Right atrium auricular region (tissue), 2 donors: Measurements from ENCODE around the gene DOC2B. TPM values are rescaled to one million over a fixed set of nuclear protein-coding genes. Genes with fewer than 3 reads are reported as not detected.

ENCODE experiments used
- DNase-seq: peaks from one replicate; pipeline ENCODE4 v3.0.0-alpha.2; 2019; ENCODE audit warnings: low spot score
- H3K27ac ChIP-seq, 2 donors: fragments of 200-600 bp; sonication (generic); 1 replicate in 1 of 2; 2 replicates in 1 of 2; pipeline ENCODE4 v1.5.1; 2016 to 2019
- H3K27me3 ChIP-seq, 2 donors: fragments of 200-600 bp; sonication (generic); one replicate each; pipeline versions ENCODE4 v1.5.1 to v1.6.0; 2017 to 2019
- H3K36me3 ChIP-seq: fragments of 200-600 bp; sonication (generic); one replicate; pipeline ENCODE4 v1.5.1; 2016
- H3K4me1 ChIP-seq, 2 donors: fragments of 200-600 bp; sonication (generic); one replicate each; pipeline versions ENCODE4 v1.5.1 to v1.6.0; 2017 to 2019
- H3K4me3 ChIP-seq, 2 donors: fragments of 200-600 bp; sonication (generic); 1 replicate in 1 of 2; 2 replicates in 1 of 2; pipeline ENCODE4 v1.5.1; 2017 to 2019; ENCODE audit warnings: mild to moderate bottlenecking in 1 of 2, moderate library complexity in 1 of 2
- H3K9me3 ChIP-seq, 2 donors: fragments of 200-600 bp; sonication (generic); one replicate each; pipeline ENCODE4 v1.5.1; 2019
- total RNA-seq, 2 donors: library from RNA; depleted of rRNA; stranded (reverse); fragments of >200 nt; gene quantifications; one replicate each; pipeline ENCODE4 v1.1.0, GENCODE V29; 2016
- TF ChIP-seq, protein P1 (sequence below), 2 donors: fragments of 200-600 bp; sonication (generic); IDR thresholded peaks; one replicate each; pipeline ENCODE4 v1.5.1; 2019; ENCODE audit warnings: antibody characterized with exemption in 2 of 2

The DOC2B gene
- total RNA-seq, 2 donors from 2014 or later, result 2.4 to 2.6 TPM

DNA sequence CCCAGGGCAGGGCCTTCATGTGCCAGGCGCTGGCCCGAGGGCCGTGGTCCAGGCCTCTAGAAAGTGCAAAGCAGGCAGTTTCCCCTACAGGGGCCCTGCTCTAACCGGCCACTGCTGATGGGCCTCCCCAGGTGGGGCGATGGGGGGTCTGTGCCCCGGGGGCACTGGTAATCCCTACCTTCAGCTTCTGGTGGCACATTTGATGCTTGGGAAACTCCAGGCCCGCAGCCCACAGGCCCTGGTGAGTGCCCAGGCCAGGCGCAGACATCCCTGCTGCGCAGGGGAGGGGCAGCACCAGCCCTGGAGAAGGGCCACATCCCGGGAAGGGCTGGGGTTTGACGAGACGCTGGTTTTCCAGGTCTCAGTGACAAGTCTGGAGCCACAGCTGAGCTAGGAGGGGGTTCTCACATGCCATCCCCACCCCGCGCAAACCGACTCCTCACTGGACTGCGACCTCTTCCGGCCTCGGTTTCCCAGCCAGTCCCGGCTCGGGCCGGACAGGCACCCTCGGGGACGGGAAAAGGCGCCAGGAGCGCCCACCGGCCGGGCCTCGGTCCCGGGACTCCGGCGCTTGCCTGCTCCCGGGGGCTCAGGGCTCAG, 1.6 kb downstream of the DOC2B start:
- TF ChIP-seq, protein P1, sequence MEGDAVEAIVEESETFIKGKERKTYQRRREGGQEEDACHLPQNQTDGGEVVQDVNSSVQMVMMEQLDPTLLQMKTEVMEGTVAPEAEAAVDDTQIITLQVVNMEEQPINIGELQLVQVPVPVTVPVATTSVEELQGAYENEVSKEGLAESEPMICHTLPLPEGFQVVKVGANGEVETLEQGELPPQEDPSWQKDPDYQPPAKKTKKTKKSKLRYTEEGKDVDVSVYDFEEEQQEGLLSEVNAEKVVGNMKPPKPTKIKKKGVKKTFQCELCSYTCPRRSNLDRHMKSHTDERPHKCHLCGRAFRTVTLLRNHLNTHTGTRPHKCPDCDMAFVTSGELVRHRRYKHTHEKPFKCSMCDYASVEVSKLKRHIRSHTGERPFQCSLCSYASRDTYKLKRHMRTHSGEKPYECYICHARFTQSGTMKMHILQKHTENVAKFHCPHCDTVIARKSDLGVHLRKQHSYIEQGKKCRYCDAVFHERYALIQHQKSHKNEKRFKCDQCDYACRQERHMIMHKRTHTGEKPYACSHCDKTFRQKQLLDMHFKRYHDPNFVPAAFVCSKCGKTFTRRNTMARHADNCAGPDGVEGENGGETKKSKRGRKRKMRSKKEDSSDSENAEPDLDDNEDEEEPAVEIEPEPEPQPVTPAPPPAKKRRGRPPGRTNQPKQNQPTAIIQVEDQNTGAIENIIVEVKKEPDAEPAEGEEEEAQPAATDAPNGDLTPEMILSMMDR (IDR thresholded peaks at IDR 0.05), result no peak
- Histone ChIP-seq H3K4me1 (peaks cover 0 to 35% of the 10 kb centered on the region in 2 donors), H3K4me3 (peak overlapping the region; percentile 37 to 58), H3K27ac (peak overlapping the region; percentile 51 to 75), H3K27me3 (no peaks in the 10 kb centered on the region), H3K9me3 (no peaks in the 10 kb centered on the region), H3K36me3 (no peaks in the 10 kb centered on the region)
- DNase-seq, result no peak

DNA sequence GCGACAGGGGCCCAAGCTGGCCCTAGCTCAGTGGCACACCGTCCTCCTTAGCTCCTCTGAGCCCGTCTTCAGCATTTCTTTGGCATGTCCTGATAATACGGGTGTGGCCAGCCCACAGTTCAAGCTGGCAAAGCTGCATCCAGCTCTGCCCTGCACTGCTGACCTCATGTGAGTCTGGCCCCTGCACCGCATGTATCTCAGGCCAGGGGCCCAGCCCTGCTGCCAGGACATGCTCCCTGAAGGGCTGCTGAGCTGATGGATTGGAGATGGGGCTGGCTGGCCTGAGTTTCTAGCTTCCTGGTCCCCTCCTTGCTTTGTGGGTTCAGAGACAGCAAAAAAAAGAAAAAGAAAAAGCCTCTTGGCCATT, 2.4 kb downstream of the DOC2B start:
- peaks cover 0 to 35% of the 10 kb centered on the region in 2 donors for H3K4me1 ChIP-seq
- H3K27me3 ChIP-seq, result no peaks in the 10 kb centered on the region
- H3K27ac ChIP-seq, result peak overlapping the region; percentile 51 to 75
- H3K9me3 ChIP-seq, result no peaks in the 10 kb centered on the region
- H3K36me3 ChIP-seq, result no peaks in the 10 kb centered on the region
- TF ChIP-seq, protein P1 (IDR thresholded peaks at IDR 0.05), result no peak
- H3K4me3 ChIP-seq, result peak overlapping the region in 1 of 2 donors; percentile 58
- no peak for DNase-seq

DNA sequence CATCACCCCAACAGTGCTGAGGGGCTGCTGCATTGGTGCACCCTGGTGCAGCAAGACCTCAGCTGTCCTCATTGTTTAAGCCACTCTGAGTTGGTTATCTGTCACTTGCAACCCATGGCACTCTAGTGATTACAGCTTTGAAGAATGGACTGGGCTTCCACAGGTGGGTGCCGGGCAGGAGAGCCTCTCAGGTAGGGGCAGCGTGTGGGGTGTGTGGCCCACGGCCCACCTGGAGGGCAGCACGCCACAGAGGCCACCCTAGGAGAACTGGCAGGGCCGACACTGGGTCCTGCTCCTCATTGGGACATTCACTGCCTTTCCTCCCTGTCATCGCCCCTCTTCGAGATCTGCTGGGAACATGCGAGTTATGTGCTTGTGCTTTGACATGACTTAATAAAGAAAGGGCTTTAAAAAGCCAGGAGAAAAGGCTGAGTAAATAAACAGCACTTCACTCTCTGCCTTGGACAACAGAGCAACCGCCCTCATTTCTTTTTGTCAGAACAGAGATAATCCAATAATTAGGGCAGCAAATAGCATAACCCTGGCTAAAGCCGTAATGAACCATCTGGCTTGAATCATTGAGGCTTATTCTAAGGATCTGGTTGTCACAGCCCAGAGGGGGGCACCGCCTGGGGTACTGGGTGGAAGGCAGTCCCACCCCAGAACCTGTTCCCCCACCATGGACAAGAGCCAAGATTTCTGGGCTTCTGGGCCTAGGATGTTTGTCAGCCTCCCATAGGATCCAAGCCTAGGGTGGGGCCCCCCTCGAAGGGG, 3.0 kb downstream of the DOC2B start:
- H3K36me3 ChIP-seq, result no peaks in the 10 kb centered on the region
- TF ChIP-seq, protein P1 (IDR thresholded peaks at IDR 0.05), result no peak
- H3K9me3 ChIP-seq, result no peaks in the 10 kb centered on the region
- no peak for DNase-seq
- peak overlapping the region in 1 of 2 donors; percentile 75 for H3K27ac ChIP-seq
- no peaks in the 10 kb centered on the region for H3K27me3 ChIP-seq
- peaks cover 0 to 35% of the 10 kb centered on the region in 2 donors for H3K4me1 ChIP-seq
- peak overlapping the region in 1 of 2 donors; percentile 58 for H3K4me3 ChIP-seq

DNA sequence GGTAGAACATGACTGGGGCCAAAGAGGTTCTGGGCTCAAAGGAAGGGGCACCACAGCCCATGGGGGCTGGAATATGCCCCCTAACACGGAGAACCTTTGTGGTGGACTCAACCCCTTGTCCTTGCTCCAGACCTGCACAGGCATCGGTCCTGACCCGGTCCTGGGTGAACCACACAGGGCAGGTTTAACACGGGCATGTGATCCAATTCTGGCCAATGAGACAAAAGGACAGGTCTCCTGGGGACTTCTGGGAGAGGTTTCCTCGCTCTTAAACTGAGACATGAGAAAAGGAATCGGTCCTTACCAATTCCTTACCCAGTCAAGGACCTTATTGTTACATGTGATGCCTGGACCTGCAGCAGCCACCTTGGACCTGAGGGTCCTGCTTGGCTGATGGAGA, 3.7 kb downstream of the DOC2B start:
- TF ChIP-seq, protein P1 (IDR thresholded peaks at IDR 0.05), result no peak
- H3K4me3 ChIP-seq, result no peak overlapping the region
- no peak for DNase-seq
- no peak overlapping the region for H3K27ac ChIP-seq
- H3K27me3 ChIP-seq, result no peaks in the 10 kb centered on the region
- H3K36me3 ChIP-seq, result no peaks in the 10 kb centered on the region
- H3K4me1 ChIP-seq, result peaks cover 0 to 30% of the 10 kb centered on the region in 2 donors
- no peaks in the 10 kb centered on the region for H3K9me3 ChIP-seq

DNA sequence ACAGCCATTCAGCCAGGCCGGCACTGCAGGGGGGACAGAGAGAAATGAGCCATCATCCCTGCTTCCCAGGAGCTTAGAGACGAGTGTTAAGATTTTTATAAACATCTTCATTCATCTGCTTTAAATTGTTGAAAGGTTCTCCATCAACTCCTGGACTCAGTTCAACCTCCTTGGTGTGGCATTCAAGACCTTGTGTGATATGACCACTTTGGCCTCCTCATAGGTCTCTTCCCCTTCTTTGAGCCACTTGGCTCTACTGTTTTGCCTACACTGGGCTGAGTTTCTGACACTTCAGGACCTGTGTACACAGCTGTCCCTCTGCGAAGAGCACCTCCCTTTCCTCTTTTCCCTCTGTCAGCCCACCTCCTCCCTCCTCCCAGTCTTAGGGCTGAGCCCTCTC, 4.3 kb downstream of the DOC2B start:
- DNase-seq, result no peak
- no peaks in the 10 kb centered on the region for H3K27me3 ChIP-seq
- TF ChIP-seq, protein P1 (IDR thresholded peaks at IDR 0.05), result no peak

More for the DNA sequence above, 4.3 kb downstream of the DOC2B start:
- no peaks in the 10 kb centered on the region for H3K36me3 ChIP-seq
- H3K9me3 ChIP-seq, result no peaks in the 10 kb centered on the region
- no peak overlapping the region for H3K27ac ChIP-seq
- H3K4me3 ChIP-seq, result no peak overlapping the region
- H3K4me1 ChIP-seq, result peaks cover 0 to 29% of the 10 kb centered on the region in 2 donors
